ENCODE measurements around the gene CHCHD4. TPM values are rescaled to one million over a fixed set of nuclear protein-coding genes. Genes with fewer than 3 reads are reported as not detected.

Gene CHCHD4
- total and polyA plus RNA-seq, 2 of the 8 experiments (the other 6 are each of a cell fraction or from before 2014, with no cell fraction given): 15.0 to 22.3 TPM

GRCh38 chr3:14064910-14065309, 59.8 kb downstream of the CHCHD4 start:
- POLR2A ChIA-PET (ENCODE audit: partially characterized antibody): no interaction called here
- 59% methylated on average over 4 of the region's 4 CpGs; no CpG with 5 or more reads in 1 of the 2 experiments for WGBS, 2 experiments (ENCODE audit: extremely low coverage in 1 of 2, insufficient coverage in 1 of 2, insufficient read length in 1 of 2, insufficient replicate concordance in 2 of 2, low coverage in 1 of 2, low lambda C conversion rate in 2 of 2, missing lambda C conversion rate in 1 of 2)
- no peak overlapping the region for H3K23ac ChIP-seq (ENCODE audit: insufficient read length)
- no peaks in the 10 kb centered on the region for H3K36me3 ChIP-seq (ENCODE audit: control insufficient read depth in 2 of 4, insufficient read depth in 4 of 4, low read length in 3 of 4)
- FAIRE-seq (no peak), DNase-seq (ENCODE audit: low read depth in 1 of 2, low spot score in 2 of 2) (no peak)
- no peaks in the 10 kb centered on the region for H4K20me1 ChIP-seq (replicated peaks in 1 of 2; ENCODE audit: control insufficient read depth in 1 of 2, insufficient read depth in 2 of 2, low read length in 2 of 2)
- no peaks in the 10 kb centered on the region for H3K79me1 ChIP-seq (ENCODE audit: low read depth, low read length)
- H3K4ac ChIP-seq (replicated peaks; ENCODE audit: insufficient read length, low read depth, low read length): no peak overlapping the region
- H3K56ac ChIP-seq (replicated peaks; ENCODE audit: insufficient read length, low read depth, low read length): no peak overlapping the region
- no peak overlapping the region for H2BK120ac ChIP-seq (replicated peaks; ENCODE audit: low read depth, low read length)
- H3K9ac ChIP-seq (replicated peaks in 1 of 4; ENCODE audit: extremely low read depth in 1 of 4, low read depth in 3 of 4, low read length in 3 of 4): no peak overlapping the region
- H3K27me3 ChIP-seq (replicated peaks in 1 of 4; ENCODE audit: control insufficient read depth in 3 of 4, extremely low read depth in 1 of 4, insufficient read depth in 3 of 4, low read length in 3 of 4): no peaks in the 10 kb centered on the region
- H3K27ac ChIP-seq (ENCODE audit: low read depth, low read length): no peak overlapping the region
- no peak overlapping the region; the same call in 1 of the 2 replicates for H4K8ac ChIP-seq (ENCODE audit: extremely low read depth, insufficient read depth, low read length)
- no peak overlapping the region for H4K5ac ChIP-seq (ENCODE audit: insufficient read length, low read depth, low read length)
- no peak overlapping the region for H3K18ac ChIP-seq (ENCODE audit: extremely low read depth, low read length)
- no peak overlapping the region for H2BK15ac ChIP-seq (ENCODE audit: low read length)
- H3K14ac ChIP-seq (ENCODE audit: insufficient read length): no peak overlapping the region
- CTCF ChIA-PET (ENCODE audit: partially characterized antibody): interaction anchor here (0.9 to 1.8 kb wide), 6 partner anchors 13 to 1039 kb away, joined by 3 to 4 read pairs (median 3); no protein-coding TSS in a partner anchor
- H2BK5ac ChIP-seq (ENCODE audit: low read depth, low read length): no peak overlapping the region
- H2AK5ac ChIP-seq (ENCODE audit: low read depth, low read length): no peak overlapping the region
- no peak overlapping the region for H2BK20ac ChIP-seq (ENCODE audit: low read length)
- H3K9me3 ChIP-seq (ENCODE audit: insufficient read depth in 2 of 2, low read depth in 1 of 2, low read length in 1 of 2): peaks cover 4 to 5% of the 10 kb centered on the region in 2 experiments; a peak in 3 of 4 replicates
- no peak overlapping the region for H3K4me2 ChIP-seq (ENCODE audit: insufficient read depth in 1 of 2, low read depth in 2 of 2, low read length in 2 of 2)
- no peaks in the 10 kb centered on the region for H3K4me1 ChIP-seq (replicated peaks in 1 of 4; ENCODE audit: control insufficient read depth in 3 of 4, insufficient read depth in 4 of 4, low read length in 3 of 4)
- H4K91ac ChIP-seq (replicated peaks; ENCODE audit: insufficient read length, low read length): no peak overlapping the region
- no peak overlapping the region for H3K4me3 ChIP-seq (ENCODE audit: extremely low read depth in 1 of 4, insufficient read depth in 2 of 4, low read depth in 3 of 4, low read length in 4 of 4)
- no peak overlapping the region for H2AFZ ChIP-seq (ENCODE audit: low read length)
- H2BK12ac ChIP-seq (ENCODE audit: low read depth, low read length): no peak overlapping the region
- H3K23me2 ChIP-seq (ENCODE audit: low read depth, low read length): no peaks in the 10 kb centered on the region
- H3K79me2 ChIP-seq (ENCODE audit: control insufficient read depth in 1 of 2, insufficient read depth in 2 of 2, low read length in 2 of 2): no peaks in the 10 kb centered on the region
- TF ChIP-seq TEAD4 (IDR thresholded peaks at IDR 0.05; ENCODE audit: low read depth, low read length) (no peak), ASH2L (IDR thresholded peaks at IDR 0.05; ENCODE audit: low read length) (no peak), RBBP5 (IDR thresholded peaks at IDR 0.05; ENCODE audit: borderline replicate concordance, low read depth, low read length) (no peak), KDM4A (IDR thresholded peaks at IDR 0.05; ENCODE audit: low read depth, low read length, severe bottlenecking) (no peak), CHD1 (IDR thresholded peaks at IDR 0.05; ENCODE audit: low read depth, low read length) (no peak), SIN3A (conservative IDR thresholded peaks at IDR 0.05 in 1 of 2, IDR thresholded peaks at IDR 0.05 in 1 of 2; ENCODE audit: low read depth in 1 of 2, low read length in 2 of 2) (no peak), BACH1 (IDR thresholded peaks at IDR 0.05; ENCODE audit: low read length) (no peak), JUND (IDR thresholded peaks at IDR 0.05; ENCODE audit: low read length) (no peak), CHD2 (IDR thresholded peaks at IDR 0.05; ENCODE audit: low read length) (no peak), GABPA (IDR thresholded peaks at IDR 0.05; ENCODE audit: borderline replicate concordance, insufficient read depth, low read length) (no peak), POU5F1 (IDR thresholded peaks at IDR 0.05; ENCODE audit: low read depth, low read length) (no peak), E2F6 (IDR thresholded peaks at IDR 0.05) (no peak), RNF2 (IDR thresholded peaks at IDR 0.05; ENCODE audit: borderline replicate concordance, low read depth, low read length, missing control alignments, poor library complexity, severe bottlenecking) (no peak)

Data from H1 (cell line).